ENCODE results near the gene JAML.
A peak's percentile ranks its signal among the peaks of the same experiment; 100 is the strongest.

JAML gene

GRCh38 chr11:118224511-118225188 is at the start of gene JAML:
JAML (minus strand) TSS chr11:118225011; CDS start chr11:118214866, 10,145 bp downstream.
- DNase-seq: no peak

GRCh38 chr11:118274186-118274585 is 49.4 kb upstream of the JAML start:
- no peak for DNase-seq

DNA sequence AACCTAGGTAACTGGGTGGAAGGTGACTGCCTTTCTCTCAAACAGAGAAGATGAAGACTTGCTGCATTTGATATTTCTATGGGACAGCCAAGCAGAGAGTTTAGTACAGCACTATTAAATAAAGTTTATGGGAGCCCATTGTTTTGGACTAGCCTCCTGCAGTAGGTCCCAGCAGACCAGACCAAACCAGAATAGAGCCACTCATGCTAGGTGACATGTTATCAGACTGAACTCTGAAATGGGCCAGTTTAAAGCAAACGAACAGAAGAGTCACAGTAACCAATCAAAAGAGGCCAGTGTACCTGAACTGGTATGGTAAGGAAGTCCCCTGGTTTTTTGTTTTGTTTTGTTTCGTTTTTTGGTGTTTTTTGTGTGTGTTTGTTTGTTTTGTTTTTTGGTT is 47.2 kb upstream of the JAML start:
- DNase-seq: no peak

DNA sequence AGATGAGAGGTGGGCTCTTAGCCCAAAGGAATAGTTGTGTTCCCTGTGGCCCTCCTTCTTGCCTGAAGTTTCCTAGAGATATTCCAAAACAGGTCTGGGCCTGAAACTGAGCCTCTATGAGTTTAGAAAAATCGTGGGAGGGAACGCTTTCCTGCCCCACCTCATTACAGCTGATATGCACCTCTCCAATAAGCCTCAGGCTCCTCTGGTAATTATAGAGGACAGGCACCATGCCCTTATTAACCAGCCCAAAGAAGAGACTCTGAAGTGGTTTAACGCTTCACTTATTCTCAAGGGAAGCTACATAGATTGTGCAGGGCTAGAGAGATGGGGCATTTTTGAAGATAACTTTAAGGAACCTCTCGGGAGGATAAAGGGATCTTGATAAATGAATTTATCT is 42.7 kb upstream of the JAML start:
- no peak for DNase-seq

DNA sequence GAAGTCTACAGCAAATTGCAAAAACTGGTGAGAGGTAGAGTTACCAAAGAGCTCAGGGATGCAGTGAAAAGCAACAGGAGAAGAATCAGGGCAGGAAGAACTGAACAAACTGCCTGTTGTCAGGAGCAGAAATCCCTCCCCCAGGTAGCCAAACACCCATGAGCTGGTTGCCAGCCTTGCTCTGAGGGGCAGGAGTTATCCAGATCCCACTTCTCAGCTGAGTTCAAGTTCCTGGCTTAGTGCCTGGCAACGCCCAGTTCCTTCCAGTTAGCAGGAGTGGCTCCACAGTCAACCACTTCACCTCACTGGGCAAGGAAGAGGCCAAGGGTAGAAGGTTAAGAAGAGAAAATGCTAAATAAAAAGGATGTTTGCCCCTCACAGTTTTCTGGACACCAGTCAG is 41.1 kb upstream of the JAML start:
- DNase-seq: no peak

DNA sequence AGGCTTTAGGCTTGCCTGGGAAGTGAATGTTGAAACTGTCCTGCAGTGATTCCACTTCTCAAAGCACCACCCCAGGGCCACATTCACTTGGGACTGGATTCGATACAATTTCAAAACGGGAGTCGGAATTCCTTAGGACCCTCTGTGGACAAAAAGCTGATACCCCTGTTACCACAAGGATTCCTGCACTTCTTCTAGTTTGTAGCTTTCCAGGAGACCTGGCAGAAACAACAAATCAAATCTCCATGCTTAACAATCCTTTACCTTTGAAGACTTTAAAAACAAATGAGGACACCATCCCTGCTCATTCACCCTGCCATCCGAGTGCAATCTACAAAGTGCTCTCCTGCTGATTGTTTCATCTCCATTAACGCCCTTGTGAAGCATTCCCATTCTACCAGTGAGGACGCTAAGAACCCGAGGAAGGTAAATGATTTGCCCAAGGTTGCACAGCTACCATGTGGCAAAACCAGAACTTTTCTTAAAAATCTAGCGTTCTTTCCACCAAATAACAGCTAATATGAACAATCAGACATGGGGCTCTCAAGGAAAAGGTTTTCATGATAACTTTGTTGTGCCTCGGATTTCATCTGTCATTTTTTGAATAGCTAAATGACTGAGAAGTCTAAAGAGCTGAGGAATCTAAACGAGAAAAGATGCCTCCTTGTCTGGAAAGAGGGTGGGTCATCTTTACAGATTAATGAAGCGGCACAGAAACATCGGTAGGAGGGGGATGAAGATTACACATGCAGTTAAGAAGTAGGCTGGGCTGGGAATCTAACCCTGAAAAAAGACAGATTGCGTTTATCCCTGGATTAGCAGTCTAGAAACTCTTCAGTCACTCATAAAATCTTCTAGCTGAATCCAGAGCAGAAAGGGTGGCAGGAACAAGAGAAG is 40.0 kb upstream of the JAML start:
- no peak for DNase-seq

DNA sequence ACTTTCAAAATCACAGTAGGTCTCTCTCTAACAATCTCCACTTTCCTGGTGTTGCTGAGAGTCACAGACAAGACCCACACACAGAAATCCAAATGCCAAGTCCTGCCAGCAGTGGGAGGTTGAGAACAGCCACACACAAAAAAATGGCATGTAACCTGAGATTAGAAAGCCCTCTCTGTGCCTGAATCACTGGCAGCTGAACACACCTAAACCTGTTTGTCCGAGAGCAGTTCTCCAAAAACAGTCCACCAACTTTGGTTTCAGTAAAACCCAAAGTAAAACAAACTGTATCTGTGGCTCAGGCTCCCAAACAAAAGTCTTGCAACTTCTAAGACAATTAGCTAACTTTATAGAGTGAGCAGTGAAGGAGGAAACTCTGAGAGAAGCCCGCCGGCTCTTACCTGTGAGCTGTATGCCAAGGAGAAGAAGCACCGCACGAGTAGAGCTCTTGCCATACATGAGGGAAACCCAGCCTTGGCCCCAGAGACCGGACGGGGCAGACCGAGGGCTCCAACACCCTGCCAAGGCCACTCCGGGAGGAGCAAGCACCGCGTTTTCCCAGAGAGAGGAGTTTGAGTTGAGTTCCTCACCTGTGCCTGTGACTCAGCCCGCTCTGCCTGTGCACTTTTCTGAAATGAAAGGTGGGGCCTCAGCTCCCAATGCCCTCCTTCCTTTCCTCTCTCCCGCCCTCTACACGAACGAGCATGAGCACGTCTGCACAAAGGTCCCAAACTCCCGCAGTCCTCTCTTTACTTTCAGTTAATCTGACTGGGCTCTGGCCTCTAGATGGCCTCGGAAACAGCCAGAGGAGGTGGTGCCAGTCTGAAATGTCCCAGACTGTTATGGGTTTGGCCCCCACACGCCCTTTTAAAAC is 39.1 kb upstream of the JAML start, which contains the start of gene MPZL2:
MPZL2 (minus strand) TSS at position 603 of the 874 bp plus-strand sequence; CDS start at position 459, 144 bp downstream.
- DNase-seq: no peak

DNA sequence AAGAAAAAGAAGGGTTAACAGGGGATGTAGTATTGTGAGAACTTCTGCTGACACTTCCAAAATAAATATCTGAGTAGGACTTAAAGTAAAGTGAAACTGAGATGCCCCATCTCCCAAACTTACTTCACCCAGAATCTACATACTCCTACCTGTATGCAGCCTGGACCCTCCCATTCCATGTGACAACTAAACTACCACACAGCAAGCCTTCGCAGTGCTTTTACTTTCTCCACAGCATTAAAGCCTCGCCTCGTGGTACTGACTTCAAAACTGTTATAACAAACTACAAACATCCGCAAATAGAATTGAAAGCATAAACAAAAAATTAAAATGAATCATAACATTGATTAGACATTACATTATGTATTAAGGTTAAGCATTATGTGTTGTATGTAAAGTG is 38.3 kb upstream of the JAML start:
- no peak for DNase-seq

GRCh38 chr11:118260353-118260752 is 35.5 kb upstream of the JAML start:
- DNase-seq: no peak

GRCh38 chr11:118259138-118259537 is 34.3 kb upstream of the JAML start:
- DNase-seq: no peak

DNA sequence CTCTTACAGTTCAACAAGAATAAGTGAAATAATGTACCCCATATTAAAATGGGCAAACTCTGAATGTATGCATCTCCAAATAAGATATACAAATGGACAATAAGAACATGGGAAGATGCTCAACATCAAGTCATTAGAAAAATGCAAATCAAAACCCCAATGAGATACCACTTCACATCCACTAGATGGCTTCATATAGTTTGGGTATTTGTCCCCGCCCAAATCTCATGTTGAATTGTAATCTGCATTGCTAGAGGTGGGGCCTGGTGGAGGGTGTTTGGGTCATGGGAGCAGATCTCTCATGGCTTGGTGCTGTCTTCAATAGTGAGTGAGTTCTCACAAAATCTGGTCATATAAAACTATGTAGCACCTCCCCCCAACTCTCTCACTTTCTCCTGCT is 33.6 kb upstream of the JAML start:
- DNase-seq: no peak

DNA sequence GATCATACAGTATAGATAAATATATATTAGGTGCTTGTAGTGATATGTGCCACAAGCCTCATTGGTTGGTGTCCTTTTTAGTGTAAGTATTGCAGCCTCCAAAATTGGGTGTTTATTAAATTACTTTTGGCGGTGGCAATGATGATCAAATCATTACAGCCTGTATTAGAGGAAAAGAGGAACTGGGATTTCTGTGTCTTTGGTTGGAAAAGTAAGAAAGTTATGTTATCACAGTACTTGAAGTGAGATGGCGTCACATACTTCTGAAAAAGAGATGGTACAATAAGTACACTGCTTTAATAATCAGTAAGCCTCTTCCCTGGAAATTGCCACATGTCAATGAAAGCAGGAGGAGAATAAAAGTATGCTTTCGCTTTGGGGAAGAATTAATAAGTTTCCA is 27.9 kb upstream of the JAML start:
- DNase-seq: no peak

GRCh38 chr11:118251858-118252652 is 27.2 kb upstream of the JAML start, which contains the start of gene MPZL3:
MPZL3 (minus strand) TSS chr11:118252365; CDS start chr11:118252294, 71 bp downstream.
- DNase-seq: peak; percentile 92

DNA sequence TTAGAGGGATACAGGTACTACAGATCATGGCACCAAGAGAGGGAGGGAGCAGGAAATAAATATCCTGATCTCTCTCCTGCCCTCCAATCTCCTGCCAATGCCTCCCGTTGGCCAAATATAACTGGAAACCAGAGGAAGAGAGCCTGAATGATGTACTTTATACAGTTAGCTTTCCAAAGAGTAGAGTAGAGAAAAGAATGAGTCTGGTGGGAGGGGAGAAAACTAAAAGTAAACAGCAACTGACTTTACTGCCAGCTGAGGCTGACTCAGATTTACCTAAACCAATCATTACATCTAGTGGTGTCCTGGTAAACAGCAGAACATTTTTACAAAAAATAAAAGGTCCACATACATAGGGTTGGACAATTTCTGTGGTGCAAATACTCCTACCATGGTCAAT is 22.2 kb upstream of the JAML start:
- DNase-seq: no peak

DNA sequence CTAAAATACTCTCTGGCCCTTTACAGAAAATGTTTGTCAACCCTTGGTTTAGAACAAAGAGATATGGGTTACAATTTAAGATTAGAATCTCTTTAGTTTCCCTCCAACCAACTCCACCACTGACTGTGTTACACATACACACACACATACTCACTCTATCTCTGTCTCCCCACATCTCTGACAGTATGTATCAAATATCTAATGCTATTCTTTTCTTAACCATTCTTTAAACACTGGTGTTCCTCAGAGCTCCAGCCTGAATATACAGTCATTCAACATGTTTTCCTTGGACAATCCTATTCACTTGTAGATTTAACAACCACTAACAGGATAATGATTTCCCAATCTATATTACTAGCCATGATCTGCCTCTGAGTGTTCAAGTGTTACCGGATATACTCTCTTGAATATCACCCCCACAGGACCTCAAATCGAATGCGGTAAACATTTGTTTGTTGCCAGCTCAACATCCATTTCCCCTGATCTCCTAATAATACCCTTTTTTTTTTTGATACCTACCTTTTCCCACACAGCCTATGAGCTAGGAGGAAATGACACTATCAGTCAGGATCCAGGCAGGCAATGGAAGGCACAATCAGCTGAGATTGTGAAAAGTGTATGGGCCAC is 21.2 kb upstream of the JAML start:
- DNase-seq: no peak

GRCh38 chr11:118243993-118244762 is 19.4 kb upstream of the JAML start:
- no peak for DNase-seq

DNA sequence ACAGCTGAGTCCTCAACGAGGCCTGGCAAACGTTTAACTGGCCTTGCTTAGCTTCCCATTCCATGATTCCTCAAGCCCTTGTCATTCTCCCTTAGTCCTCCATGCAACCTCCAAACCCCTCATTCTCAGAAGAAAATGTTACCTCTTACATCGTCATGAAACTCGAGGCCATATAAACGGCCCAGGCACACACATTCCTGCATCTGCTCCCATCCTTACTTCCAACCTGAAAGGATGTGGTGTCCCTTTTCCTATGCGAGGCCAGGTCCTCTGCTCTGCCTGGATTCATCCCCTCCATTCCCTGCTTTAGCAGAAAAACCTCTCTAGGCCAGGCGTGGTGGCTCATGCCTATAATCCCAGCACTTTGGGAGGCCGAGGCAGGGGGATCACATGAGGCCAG is 18.4 kb upstream of the JAML start:
- DNase-seq: no peak

- no peak for DNase-seq
These were observed 16.9 kb upstream of the JAML start for GRCh38 chr11:118241764-118242098.

- DNase-seq: no peak
These were observed 16.4 kb upstream of the JAML start for GRCh38 chr11:118240999-118241763.

DNA sequence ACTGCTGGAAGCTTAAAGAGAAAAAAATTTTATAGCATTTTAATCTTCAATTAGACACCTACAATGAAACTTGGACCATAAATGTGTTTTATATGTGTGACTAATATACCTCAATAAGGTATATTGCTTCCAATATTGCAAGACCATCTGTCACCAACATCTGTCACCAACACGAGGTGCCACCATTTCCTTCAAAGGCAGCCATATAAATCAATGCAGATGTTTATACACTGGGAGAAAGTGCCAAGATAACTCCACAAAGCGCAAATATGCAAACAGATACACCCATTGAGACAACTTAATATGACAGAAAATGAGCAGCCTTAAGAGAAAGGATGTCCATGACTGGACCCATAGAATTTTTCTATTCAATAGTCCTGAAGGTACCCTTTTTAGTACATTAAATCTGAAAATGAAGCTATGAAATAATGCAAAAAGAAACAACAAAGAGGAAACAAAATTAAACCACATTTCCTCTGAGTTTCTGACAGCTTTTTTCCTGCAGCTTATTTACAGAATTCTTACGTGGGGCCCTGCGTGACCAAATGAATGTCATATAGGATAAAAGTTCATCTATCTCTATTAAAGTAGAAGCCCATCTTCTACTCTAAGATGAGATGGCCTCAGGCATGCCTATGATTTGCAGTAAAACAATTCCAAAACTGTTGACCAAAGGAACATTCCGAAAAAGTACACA is 14.8 kb upstream of the JAML start:
- no peak for DNase-seq

All from NCI-H1417 treated with DMSO at 0.1 percent for 48 hours (cell line).